ENCODE results near the gene PNKP. TPM values are rescaled to one million over a fixed set of nuclear protein-coding genes. Genes with fewer than 3 reads are reported as not detected.

Gene PNKP
- polyA plus RNA-seq, 1 donor from 2014 or later: 43.1 TPM

GRCh38 chr19:49855676-49856573 is 11.5 kb downstream of the PNKP start:
- Histone ChIP-seq H3K79me2 (replicated peaks; ENCODE audit: insufficient read depth, low read length) (peaks cover 36% of the 10 kb centered on the region), H3K27me3 (ENCODE audit: insufficient read depth, low read depth, low read length) (no peaks in the 10 kb centered on the region), H3K4me2 (ENCODE audit: low read length) (no peak overlapping the region), H3K9me2 (ENCODE audit: insufficient read depth, low read length) (no peaks in the 10 kb centered on the region), H4K20me1 (ENCODE audit: insufficient read depth) (peaks cover 43% of the 10 kb centered on the region), H3K4me3 (ENCODE audit: low read length) (no peak overlapping the region), H3K9ac (ENCODE audit: low read length) (no peak overlapping the region), H3K27ac (ENCODE audit: low read length) (no peak overlapping the region), H3K36me3 (ENCODE audit: insufficient read depth, low read length) (no peaks in the 10 kb centered on the region), H2AFZ (ENCODE audit: low read depth, low read length) (no peak overlapping the region), H3K9me3 (ENCODE audit: low read length) (no peaks in the 10 kb centered on the region), H3F3A (ENCODE audit: insufficient read depth, low read length, poor library complexity, severe bottlenecking) (no peaks in the 10 kb centered on the region)
- TF ChIP-seq SMC3 (conservative IDR thresholded peaks at IDR 0.05; ENCODE audit: poor library complexity) (no peak), POLR2AphosphoS5 (IDR thresholded peaks at IDR 0.05) (no peak), RAD21 (conservative IDR thresholded peaks at IDR 0.05) (no peak), REST (IDR thresholded peaks at IDR 0.05; ENCODE audit: borderline replicate concordance) (no peak), MXI1 (conservative IDR thresholded peaks at IDR 0.05; ENCODE audit: poor library complexity, severe bottlenecking) (no peak), EP300 (conservative IDR thresholded peaks at IDR 0.05; ENCODE audit: poor library complexity, severe bottlenecking) (no peak)
- TF ChIP-seq, protein P1, sequence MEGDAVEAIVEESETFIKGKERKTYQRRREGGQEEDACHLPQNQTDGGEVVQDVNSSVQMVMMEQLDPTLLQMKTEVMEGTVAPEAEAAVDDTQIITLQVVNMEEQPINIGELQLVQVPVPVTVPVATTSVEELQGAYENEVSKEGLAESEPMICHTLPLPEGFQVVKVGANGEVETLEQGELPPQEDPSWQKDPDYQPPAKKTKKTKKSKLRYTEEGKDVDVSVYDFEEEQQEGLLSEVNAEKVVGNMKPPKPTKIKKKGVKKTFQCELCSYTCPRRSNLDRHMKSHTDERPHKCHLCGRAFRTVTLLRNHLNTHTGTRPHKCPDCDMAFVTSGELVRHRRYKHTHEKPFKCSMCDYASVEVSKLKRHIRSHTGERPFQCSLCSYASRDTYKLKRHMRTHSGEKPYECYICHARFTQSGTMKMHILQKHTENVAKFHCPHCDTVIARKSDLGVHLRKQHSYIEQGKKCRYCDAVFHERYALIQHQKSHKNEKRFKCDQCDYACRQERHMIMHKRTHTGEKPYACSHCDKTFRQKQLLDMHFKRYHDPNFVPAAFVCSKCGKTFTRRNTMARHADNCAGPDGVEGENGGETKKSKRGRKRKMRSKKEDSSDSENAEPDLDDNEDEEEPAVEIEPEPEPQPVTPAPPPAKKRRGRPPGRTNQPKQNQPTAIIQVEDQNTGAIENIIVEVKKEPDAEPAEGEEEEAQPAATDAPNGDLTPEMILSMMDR (IDR thresholded peaks at IDR 0.05; ENCODE audit: poor library complexity, severe bottlenecking): no peak

DNA sequence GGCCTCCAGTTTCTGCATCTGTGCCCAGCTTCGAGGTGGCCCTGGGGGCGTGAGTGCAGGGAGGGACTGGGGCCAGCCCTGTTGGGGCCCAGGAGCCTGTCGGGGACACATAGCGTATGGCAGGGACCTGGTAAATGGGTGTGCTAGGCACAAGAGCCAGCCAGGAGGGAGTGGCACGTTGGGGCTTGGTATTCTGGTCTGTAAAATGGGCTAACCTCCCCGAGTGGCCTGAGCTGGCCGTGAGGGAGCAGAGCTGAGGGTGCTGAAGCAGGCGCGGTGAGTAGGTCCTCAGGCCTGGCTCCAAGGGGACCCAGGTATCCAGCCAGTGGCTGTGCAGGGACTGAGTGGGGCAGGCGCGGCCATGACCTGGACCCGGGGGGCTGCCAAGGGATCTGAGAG is 12.1 kb downstream of the PNKP start:
- no peaks in the 10 kb centered on the region for H3K36me3 ChIP-seq (ENCODE audit: insufficient read depth, low read length)
- TF ChIP-seq TAF1 (IDR thresholded peaks at IDR 0.05; ENCODE audit: low read depth) (no peak), EP300 (conservative IDR thresholded peaks at IDR 0.05; ENCODE audit: poor library complexity, severe bottlenecking) (no peak), MXI1 (conservative IDR thresholded peaks at IDR 0.05; ENCODE audit: poor library complexity, severe bottlenecking) (no peak), SMC3 (conservative IDR thresholded peaks at IDR 0.05; ENCODE audit: poor library complexity) (no peak), POLR2AphosphoS5 (IDR thresholded peaks at IDR 0.05) (no peak), REST (IDR thresholded peaks at IDR 0.05; ENCODE audit: borderline replicate concordance) (no peak), RAD21 (conservative IDR thresholded peaks at IDR 0.05) (no peak), EZH2 (IDR thresholded peaks at IDR 0.05; ENCODE audit: borderline replicate concordance, insufficient read depth, low read length, poor library complexity, severe bottlenecking) (no peak)
- TF ChIP-seq, protein P1 (IDR thresholded peaks at IDR 0.05; ENCODE audit: poor library complexity, severe bottlenecking): no peak

More for the DNA sequence above, 12.1 kb downstream of the PNKP start:
- no peaks in the 10 kb centered on the region for H3F3A ChIP-seq (ENCODE audit: insufficient read depth, low read length, poor library complexity, severe bottlenecking)
- no peak overlapping the region for H3K4me3 ChIP-seq (ENCODE audit: low read length)
- no peaks in the 10 kb centered on the region for H3K27me3 ChIP-seq (ENCODE audit: insufficient read depth, low read depth, low read length)
- no peak overlapping the region for H3K9ac ChIP-seq (ENCODE audit: low read length)
- no peaks in the 10 kb centered on the region for H3K9me3 ChIP-seq (ENCODE audit: low read length)
- no peaks in the 10 kb centered on the region for H3K9me2 ChIP-seq (ENCODE audit: insufficient read depth, low read length)
- H3K27ac ChIP-seq (ENCODE audit: low read length): no peak overlapping the region
- no peak overlapping the region for H3K4me2 ChIP-seq (ENCODE audit: low read length)
- H4K20me1 ChIP-seq (ENCODE audit: insufficient read depth): peaks cover 43% of the 10 kb centered on the region
- H2AFZ ChIP-seq (ENCODE audit: low read depth, low read length): no peak overlapping the region
- peaks cover 36% of the 10 kb centered on the region for H3K79me2 ChIP-seq (replicated peaks; ENCODE audit: insufficient read depth, low read length)

Data from neural cell (in vitro differentiated cells).